Cardiac atrium fibroblast (primary cell): ENCODE results near the gene FAM168B. TPM values are rescaled to one million over a fixed set of nuclear protein-coding genes. Genes with fewer than 3 reads are reported as not detected.

Experiments
- total RNA-seq: library from RNA; depleted of rRNA; stranded (reverse); fragments of >200 nt; gene quantifications from 2 replicates; pipeline ENCODE4 v1.2.3, GENCODE V29; 2015

FAM168B gene, protein sequence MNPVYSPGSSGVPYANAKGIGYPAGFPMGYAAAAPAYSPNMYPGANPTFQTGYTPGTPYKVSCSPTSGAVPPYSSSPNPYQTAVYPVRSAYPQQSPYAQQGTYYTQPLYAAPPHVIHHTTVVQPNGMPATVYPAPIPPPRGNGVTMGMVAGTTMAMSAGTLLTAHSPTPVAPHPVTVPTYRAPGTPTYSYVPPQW
- total RNA-seq = 77.1 and 92.5 TPM in 2 replicates

DNA sequence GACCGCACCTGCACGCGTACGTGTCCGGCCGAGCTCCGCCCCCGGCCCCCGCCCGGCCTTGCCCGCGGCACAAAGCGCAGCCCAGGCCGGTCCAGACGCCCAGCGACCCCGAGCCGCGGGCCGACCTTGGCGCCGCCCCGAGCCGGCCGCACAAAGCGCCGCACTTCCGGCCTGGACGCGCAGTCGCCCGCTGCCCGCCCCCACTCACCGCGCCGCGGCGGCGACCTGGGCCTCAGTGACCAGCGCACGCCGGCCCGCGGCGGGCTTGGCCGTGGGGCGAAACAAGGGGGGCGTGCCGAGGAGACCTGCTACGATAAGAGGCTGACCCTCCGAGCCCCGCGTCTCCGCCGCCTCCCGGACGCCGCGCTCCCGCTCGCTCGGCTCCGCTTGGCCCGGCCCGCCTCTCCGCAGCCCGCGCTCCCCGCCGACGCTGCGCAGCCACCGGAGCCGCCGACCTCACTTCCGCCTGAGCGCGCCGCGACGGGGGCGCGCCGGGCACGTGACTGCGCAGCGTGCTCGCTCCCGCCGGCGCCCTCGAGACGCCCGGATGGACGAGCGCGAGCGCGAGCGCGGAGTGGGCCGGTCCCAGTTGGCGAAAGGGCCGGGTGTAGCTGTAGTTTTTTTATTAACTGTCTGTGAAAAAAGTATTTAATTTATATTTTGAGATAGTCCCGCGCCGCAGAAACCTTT lies at the start of gene FAM168B:
Gene FAM168B (minus strand): TSS at position 455 of the 690 bp plus-strand sequence. CDS start 10,814 bp downstream, outside the sequence.

DNA sequence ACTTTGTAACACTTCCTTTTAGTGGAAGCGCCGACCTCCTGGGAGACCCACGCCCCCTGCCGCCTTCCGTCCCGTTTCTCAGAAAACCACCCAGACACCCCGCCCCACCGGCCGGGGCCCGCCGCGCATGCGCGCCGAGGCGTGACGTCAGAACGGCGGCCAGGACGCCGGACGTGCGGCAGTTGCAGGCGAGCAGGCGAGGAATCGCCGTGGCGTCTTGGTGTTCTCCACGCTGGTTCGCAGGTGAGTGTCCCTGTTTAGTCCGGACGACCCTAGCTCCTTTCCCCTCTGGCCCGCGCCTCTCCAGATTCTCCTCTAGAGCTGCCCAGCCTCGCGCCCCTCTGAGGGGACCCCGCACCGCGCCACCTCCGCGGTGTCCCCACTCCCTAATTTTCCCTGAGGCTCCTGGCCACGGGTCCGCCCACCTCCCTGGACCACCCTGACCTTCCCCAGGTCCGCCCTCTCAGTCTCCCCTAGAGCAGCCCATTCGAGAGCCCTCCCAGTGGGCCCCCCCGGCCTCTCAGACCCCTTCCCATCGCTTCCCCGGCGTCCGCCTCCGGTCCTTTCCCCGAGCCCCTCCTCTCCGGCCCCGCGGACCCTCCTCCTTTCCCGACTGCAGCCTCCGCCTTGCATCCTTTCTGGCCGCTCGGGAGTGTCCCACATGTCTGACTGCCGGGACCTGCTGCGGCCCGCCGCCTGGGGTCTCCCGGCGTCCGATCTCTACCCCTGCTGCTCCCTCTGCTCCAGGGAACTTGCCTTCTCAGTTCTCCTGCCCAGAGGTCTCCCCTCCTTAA lies 12.1 kb upstream of the FAM168B start, which contains the start of gene PLEKHB2:
Gene PLEKHB2 (plus strand): TSS at position 181 of the 794 bp plus-strand sequence. CDS start 15,606 bp downstream, outside the sequence.

Other genes starting within 250 kb of the FAM168B start
- gene PLEKHB2, start 11.9 kb upstream of the FAM168B start, total RNA-seq = 51.6 and 89.7 TPM in 2 replicates
- not detected in 2 replicates for gene POTEE, start 116.1 kb upstream of the FAM168B start, total RNA-seq